Cerebellar nuclear complex (tissue), 1 donor: Measurements from ENCODE around the gene ZBTB7B.
"Not testable (repeated sequence)": the region's sequence is repeated elsewhere in the genome, so short reads cannot be mapped to it uniquely, and the experiment has no call there.

Experiments used
- DNase-seq, 2 experiments: peaks; one replicate each; lab custom pipeline; 2025; lab: John Stamatoyannopoulos, UW

ZBTB7B gene

GRCh38 chr1:154968731-154969130 is 33.9 kb upstream of the ZBTB7B start:
- no peak for DNase-seq

DNA sequence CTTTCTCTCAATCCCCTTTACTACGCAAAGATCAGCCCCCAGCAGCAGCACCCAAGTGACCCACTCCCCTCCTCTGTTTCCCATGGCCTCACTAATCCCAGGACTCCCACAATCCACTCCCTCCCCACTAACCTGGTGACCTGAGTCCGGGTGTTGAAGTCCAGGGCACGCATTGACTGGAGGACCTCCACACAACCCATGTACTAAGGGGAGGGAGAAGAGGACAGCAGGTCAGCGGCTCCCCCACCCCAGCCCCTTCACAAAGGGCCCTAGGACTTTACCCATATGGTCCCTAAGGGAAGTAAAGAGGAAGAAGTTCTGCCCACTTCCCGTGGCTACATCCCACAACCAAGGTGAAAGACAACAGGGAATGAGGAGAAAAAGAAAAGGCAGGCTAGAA is 33.4 kb upstream of the ZBTB7B start:
- DNase-seq, result no peak

- no peak for DNase-seq
These were observed 32.6 kb upstream of the ZBTB7B start for GRCh38 chr1:154969860-154970452.

GRCh38 chr1:154970631-154971340 is 31.8 kb upstream of the ZBTB7B start, which contains the start of gene SHC1:
Gene SHC1, minus strand, starts transcription at chr1:154970747. Its CDS starts 221 bp downstream, at chr1:154970526.
- peak; percentile 68 to 93 for DNase-seq

DNA sequence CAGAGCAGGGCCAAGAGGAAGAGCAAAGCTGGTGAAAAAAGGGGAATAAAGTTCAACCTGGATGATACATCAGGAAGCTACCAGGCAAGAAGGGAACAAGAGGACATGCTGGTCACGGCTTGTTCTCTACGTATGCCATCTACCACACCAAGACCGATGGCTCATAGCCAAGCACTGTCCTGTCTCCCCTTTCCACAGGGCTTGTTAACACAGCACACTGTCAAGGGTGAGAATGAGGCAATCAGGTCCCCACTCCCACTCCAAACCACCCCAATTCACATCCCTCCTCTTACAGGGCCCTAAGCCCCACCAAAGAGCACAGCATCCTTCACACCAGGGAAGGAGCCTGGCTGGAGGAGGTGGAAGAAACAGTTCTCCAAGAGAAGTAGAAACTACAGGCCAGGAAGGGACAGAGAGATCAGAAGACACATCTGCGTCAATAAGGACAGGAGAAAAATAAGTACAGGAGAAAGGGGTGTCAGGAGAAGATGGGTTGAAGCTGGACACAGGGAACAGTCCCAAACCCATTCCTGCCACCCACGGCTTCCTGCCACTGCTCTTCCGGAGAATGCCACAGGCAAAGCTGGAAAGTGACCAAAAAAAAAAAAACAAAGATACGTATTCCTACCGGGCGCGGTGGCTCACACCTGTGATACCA is 31.1 kb upstream of the ZBTB7B start:
- no peak for DNase-seq

GRCh38 chr1:154972213-154972516 is 30.4 kb upstream of the ZBTB7B start:
- DNase-seq, result no peak

GRCh38 chr1:154972517-154973343 is 29.9 kb upstream of the ZBTB7B start:
- DNase-seq, result no peak

DNA sequence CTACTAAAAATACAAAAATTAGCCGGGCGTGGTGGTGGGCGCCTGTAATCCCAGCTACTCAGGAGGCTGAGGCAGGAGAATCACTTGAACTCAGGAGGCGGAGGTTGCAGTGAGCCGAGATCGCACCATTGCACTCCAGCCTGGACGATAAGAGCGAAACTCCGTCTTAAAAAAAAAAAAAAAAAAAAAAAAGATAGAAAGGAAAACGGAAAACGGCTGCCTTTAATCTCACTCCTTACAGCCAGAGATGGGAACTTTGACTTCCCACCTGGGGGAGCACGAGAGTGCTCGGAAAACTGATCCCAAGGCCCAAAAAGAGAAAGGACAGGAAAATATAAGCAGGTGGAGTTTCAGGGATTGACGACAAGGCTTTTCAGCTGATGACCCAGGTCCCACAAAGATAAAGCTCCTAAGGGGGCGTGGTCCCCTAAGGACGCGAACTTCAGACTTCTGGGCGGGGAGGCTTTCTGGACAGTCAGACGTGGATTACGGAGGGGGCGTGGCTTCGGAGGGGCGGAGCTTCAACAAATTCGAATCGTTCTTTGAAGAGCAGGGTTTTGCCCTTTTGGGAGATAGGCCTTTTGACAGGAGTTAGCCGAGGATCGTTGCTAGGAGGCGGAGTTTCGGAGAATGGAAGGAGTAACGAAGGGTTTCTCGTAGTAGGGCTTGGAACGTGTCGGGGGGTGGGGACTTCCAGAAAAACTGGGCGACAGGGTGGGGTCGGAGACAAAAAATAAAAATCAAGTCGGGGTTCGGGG is 29.1 kb upstream of the ZBTB7B start:
- peak in 1 of 2 experiments; percentile 33 for DNase-seq

DNA sequence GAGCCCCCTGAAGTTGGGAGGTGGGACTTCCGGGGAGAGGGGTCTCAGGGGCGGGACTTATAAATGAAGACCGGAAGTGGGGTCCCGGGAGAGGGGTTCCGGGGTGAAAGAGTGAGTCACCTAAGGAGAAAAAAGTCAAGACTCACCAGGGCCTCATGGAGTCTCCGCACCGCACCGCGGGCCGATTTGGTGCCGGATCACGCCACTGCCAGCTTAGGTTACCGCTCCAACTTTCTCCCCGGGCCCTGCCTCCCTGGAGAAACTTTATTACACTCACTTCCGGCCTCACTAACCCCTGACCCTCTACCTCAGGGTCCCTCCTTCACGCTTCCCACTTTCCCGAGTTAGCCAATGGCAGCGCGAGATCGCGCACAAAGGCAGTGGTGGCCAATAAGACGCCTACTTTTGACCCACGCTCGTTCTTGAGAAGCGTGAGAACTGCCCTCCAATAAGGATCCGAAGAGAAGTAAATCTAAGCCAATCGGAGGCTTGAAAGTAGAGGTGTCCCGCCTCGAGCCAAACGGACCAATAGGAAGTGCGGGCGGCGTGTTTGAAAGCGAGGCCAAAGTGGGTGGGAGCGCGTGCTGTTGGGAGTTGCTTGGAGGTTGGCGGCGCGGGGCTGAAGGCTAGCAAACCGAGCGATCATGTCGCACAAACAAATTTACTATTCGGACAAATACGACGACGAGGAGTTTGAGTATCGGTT is 28.3 kb upstream of the ZBTB7B start, which contains the start of gene CKS1B:
TSS of gene CKS1B (plus strand) at position 580 of the 706 bp plus-strand sequence. CDS start at position 645, 65 bp downstream.
- DNase-seq, result peak; percentile 92 to 99

- peak; percentile 20 to 82 for DNase-seq
These were observed 27.7 kb upstream of the ZBTB7B start for GRCh38 chr1:154974808-154975408.

DNA sequence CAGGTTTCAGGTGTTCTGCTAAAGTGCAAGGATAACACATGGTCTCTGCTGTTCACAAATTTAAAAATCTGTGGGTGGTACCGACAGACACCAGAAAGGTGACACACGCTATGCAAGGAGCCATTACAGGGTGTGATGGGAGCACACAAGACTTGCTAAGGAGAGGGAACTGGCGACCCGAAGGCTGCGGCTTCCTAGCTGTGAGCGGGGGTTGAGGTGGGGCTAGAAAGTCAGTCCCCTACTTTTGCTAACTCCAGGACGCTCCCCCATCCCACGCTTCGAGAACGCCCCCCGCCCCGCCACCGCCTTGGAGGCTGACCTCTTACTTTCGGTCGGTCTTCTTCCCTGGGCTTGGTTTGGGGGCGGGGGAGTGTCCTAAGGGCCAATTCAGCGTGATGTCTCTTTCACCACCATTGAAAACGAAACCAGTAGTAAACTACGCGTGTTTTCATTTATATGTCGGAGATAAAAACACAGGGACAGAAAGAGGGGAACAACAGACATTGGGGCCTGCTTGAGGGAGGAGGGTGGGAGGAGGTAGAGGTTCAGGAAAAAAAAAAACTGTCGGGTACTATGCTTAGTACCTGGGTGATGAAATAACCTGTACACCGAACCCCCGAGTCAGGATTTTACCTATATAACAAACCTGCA is 27.1 kb upstream of the ZBTB7B start:
- no peak for DNase-seq

- not testable (repeated sequence) for DNase-seq
These were observed 24.8 kb upstream of the ZBTB7B start for GRCh38 chr1:154977762-154978161.

DNA sequence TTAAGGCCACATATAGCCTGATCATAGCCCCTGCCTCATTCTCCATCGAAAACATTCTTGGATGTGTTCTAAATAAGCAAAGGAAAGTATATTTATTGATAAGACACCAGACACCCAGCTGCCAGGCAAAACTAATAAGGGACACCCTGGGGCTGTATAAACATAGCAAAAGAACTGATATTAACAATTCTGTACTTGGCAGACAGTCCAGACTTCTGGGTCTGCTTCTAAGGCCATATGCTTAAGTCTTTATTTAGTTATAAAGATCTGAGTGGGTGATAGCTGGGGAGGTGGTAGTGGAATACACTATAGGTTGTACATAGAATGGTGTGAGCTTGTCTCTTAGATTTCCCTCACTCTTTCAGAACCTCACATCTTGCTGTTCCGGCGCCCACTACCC is 24.2 kb upstream of the ZBTB7B start:
- DNase-seq, result no peak

GRCh38 chr1:154982341-154982740 is 20.3 kb upstream of the ZBTB7B start:
- no peak for DNase-seq

DNA sequence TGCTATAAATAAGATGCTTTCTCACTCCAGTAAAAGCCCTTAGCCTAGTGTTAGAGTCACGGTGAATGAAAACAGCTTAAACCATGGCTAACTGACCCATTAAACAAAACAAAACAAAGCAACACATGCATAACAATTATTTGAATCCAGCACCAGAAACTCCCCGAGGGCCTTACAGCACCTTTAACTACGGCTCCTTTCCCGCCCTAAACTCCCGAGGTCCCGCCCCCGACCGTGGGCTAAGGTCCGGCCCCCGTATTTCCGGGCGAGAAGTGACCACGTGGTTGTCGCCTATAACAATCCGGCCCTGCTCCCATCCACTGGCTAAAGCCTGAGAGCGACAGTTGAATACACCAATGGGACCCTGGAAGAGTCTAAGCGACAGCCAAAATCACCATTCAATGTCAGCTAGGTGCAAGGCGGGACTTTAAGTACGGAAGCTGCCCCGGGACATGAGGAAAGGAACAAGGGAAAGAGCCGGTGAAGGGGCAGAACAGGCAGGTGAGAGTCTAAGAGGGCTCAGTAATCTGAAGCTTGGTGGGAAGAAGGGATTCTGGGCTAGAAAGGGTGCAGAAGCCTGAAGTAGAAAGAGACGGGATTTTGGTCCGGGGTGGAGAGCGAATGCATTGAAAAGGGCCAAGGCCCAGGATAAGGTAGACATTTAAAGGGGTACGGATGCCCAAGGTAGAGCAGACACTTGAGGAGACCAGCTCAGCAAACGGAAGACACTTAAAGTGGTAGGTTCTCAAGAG is 19.5 kb upstream of the ZBTB7B start, which contains the start of gene FLAD1:
TSS of gene FLAD1 (plus strand) at position 448 of the 752 bp plus-strand sequence. CDS start 351 bp downstream, outside the sequence.
- peak; percentile 90 to 98 for DNase-seq

DNA sequence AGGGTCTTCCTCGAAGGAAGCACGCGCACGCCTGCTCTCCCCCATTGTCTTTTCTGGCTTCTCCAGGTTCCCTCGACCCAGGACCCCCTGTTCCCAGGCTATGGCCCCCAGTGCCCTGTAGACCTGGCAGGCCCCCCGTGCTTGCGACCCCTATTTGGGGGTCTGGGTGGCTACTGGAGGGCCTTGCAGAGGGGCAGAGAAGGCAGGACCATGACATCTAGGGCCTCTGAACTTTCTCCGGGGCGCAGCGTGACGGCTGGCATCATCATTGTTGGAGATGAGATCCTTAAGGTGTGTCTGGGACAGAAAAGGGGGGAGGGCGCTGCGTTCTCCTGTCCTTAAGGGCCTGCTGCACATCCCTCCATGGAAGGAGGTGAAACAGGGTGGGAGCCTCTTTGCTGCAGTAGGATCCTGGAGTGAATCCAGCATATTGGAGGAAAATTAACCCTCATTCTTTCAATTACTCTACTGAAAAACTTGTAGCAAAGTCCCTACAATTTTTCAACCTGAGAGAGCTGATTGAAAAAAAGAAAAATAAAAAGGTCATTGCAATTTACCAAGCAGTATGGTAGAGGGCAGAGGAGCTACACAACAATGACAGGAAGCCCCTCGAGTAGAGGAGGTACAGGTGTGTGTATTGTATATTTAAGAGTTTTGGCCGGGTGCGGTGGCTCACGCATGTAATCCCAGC is 18.7 kb upstream of the ZBTB7B start:
- DNase-seq, result no peak

DNA sequence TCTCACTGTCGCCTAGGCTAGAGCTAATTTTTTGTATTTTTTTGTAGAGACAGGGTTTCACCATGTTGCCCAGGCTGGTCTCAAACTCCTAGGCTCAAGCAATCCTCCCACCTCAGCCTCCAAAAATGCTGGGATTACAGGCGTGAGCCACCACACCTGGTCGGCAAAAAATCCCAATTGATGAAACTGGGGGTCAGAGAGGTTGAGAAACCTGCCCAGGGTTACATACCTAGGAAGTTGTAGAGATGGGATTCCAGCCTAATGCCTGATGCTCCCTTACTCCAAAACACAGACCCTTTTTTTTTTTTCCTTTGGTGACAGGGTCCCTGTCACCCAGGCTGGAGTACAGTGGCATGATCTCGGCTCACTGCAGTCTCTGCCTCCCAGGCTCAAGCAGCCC is 15.9 kb upstream of the ZBTB7B start:
- DNase-seq, result not testable (repeated sequence)

- DNase-seq, result no peak
These were observed 15.3 kb upstream of the ZBTB7B start for GRCh38 chr1:154987326-154987725.
